ENCODE data around the gene GULP1.
"Not testable (repeated sequence)": the region's sequence is repeated elsewhere in the genome, so short reads cannot be mapped to it uniquely, and the experiment has no call there.

The GULP1 gene

DNA sequence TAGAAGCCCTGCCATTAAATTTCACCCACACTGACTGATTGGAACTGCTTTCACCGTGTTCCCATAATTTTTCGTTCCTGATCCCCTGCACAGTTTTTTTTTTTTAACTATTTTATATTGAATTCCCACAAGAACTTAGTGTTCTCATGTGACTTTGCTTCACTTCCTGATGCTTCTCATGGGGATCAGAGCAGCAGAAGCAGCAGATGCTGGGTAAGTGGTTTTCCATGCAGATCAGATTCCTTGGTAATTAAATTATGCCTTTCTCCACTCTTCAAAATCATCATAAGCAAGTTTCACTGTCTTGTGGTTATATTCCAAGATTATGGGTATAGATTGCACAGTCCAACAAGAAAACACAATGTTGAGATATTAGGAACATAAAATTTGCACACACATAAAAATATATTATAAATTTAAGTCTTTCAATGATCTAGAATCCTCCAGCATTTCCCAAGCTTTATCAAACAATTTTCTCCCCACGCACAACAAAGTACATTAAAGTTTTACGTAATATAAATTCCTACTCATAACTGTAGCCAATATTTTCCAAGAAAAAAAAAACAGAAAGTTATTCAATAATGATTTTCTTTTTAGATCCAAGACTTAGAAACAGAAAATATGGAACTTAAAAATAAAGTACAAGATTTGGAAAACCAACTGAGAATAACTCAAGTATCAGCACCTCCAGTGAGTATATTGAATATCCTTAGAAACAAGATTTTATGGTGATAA lies 277.9 kb downstream of the GULP1 start:
- DNase-seq: no peak

DNA sequence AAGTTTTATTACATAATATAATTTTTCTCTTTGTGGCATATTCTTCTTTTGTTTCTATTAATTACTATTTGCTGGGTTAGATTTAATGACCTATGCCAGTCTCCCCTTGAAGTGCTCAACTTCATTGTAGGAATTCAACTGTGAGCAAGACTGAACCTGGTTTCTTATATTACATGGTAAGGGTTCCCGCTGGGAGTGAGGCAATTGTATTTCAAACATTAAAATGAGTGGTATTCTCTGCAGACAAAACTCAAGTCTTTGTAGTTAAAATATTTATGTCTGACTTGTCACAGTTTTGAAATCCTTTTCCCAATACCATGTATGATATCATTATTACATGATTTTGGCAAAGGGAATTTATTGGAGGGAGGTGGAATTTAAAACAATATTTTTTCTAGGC lies 278.7 kb downstream of the GULP1 start:
- no peak for DNase-seq

DNA sequence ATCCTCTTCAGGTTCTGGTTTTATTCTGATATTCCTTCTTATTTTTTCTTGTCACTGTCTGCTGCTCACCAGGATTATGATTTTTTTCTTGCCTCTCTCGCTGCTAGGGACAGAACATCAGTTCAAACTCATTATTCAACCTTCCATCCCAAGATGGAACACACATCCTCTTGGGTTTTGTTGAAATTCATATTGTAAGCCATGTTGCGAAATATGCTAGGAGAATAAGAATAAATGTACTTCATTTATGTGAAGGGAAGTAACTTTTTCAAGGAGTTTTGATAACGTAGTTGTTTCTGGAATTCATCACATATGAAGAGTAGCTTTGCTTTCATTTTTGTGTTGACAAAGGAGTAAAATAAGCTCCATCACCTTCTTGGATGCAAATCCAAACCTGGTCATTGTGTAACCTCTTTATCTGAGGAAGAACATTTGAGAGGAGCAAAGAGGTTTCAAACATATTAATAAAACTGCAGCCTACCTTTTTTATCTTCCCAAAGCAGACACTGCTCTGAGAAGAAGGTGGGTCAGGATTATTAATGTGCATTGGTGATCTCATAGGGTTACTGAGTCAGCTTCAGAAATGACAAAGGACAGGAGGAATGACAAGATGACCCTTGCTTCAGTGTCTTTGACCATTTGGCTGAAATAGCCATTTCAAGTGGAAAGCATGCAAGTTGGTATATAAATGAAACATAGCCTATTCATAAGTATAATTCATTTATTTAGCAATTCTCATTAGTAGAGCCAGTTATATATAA lies 280.0 kb downstream of the GULP1 start:
- DNase-seq: no peak

DNA sequence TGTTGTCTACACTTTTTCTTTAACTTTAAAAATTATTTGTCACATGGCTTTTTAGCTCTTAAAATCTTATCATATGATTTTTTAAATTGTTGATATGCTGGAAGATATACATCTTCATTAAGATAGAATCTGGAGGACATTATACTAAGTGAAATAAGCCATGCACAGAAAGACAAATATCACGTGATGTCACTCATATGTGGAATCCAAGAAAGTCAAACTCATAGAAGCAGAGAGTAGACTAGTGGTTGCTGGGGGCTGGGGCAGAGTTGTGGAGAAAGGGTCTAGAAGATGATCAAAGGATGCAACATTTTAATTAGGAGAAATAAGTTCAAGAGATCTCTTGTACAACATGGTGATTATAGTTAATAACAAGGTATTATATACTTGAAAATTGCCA lies 280.9 kb downstream of the GULP1 start:
- DNase-seq: no peak

DNA sequence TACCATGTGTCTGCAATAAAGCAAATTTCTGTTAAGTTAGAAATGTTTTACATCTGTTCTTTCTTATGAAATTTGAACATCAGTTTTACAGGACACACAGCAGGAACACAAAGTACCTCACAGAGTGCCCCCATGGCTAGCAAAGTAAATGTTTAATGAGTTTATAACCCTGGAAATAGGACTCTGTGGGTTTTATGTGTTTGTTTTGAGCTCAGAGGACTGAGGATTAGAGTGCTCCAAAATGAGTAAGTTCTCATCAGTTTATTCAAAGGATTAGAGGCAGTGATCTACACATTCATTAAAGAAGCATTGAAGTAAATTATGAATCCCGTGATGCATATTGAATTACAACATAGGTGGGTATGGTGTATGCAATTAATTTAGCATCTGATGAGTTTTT lies 281.8 kb downstream of the GULP1 start:
- DNase-seq: no peak

DNA sequence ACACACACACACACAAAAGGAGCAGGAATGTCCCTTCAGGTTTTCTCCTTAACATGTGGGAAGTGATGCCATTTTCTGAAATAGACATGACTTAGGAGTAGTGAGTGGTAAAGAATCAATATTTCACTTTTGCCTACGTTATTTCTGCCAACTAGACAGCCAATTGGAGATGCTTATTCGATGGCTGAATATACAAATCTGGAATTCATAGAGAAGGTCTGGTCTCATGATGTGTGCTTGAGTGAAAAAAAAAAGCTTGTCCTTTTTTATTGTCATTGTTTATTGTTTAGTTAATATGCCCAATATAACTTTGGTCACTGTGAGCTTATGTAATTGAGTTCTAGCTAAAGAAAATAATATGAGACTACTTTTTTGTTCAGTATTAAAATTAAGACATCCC lies 284.3 kb downstream of the GULP1 start:
- DNase-seq: no peak

DNA sequence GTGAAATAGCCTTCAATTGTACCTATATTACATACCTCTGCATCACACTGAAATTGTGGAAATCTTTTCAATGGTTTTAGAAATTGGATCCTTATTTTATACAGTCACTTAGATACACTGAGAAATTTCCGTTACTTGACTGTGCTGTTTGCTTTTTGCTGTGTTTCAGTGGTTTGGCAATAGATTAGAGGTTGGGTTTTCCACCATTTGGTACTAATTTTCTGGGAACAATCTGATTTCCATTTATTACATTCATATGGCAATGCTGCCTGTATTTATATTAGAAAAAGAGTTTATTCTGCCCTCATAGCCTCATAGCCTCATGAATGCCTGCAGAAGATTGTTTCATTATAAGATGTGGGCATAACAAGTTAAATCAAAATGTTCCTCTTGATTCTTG lies 285.0 kb downstream of the GULP1 start:
- no peak for DNase-seq

DNA sequence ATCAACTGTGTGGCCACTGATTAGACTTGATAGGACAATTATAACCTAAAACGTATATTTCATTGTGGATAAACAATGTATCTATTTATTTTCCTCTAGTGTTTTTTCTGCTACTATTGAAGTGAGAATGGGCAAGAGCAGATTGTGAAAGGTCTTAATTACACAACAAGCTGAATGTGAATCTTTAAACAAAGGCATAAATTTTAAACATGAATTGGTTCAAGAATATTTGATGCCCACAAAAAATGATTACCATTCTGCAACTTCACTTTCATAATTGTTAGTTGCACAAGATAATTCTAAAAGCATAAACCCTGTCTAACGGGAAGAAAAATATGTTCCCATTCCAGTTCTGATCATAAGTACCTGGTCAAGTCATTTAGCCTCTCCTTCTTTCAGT lies 285.6 kb downstream of the GULP1 start:
- no peak for DNase-seq

DNA sequence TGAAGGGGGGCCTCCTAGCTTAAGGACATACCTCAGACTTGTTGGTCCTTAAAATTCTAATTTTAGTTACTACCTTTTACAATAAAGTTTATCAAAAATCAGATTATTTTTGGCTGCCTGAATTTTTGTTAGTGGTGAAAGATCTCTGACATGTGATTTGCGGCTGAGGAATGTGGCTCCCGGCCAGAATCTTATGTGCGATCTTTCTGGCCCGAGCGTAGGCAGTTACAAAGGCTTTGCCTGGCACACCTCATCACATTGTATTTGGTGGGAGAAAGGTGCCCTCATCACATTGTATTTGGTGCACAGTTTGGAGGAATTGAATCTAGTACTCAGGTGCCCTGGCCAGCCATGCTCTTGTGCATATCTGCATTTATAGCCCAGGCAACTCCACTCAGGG lies 289.1 kb downstream of the GULP1 start:
- no peak for DNase-seq

DNA sequence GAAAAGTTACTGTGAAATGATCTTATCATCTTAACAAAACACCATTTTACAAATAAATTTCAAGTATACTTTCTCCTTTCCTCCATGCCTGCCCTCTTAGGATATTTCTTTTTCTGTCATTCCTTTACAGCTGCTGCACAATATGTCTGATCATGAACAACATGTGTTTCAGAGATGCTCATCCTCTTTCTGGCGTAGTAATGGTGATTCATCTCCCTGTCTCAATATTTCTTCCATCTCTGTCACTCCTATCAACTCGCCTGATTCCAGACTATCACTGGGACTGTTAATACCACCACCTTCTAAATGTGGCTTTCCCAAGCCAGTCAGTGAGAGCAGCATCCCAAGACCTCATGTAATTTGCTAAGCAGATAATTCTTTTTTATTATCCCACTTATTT lies 290.5 kb downstream of the GULP1 start:
- no peak for DNase-seq

DNA sequence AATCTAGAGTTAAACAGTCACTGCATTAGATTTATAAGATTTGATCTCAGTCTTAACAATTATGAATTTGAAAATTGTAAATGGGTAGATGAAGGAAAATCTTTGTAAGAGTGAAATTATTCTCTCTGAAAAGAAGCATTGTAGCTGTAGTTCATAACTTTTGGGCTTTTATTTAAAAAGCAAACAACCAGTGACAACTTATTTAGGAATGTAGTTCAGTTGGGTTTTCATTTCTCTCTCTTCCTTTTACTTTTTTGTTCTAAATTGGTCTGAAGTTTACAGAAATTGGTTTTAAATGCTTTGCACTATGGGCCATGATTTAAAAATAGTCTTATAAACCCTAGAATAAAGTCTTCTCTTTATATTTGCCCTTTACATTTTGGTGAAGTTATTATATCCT lies 296.6 kb downstream of the GULP1 start:
- no peak for DNase-seq

DNA sequence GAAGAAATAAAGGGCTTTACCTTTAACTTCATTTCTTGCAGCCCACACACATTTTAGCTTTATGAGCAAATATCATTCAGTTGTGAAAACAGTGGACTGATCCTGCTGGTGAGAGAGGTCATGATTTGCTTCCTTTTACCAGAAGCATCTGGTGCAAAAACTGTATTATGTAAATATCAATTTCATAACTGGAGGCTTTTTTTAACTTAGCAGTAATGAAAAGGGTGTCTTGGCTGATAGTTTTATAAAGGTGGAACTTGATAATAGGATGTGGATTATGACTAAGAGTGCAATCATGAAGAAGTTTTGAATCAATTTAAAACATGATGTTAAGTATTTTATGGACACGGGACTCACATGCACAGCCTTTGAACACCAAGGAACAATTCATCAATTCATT lies 304.4 kb downstream of the GULP1 start:
- DNase-seq: no peak

DNA sequence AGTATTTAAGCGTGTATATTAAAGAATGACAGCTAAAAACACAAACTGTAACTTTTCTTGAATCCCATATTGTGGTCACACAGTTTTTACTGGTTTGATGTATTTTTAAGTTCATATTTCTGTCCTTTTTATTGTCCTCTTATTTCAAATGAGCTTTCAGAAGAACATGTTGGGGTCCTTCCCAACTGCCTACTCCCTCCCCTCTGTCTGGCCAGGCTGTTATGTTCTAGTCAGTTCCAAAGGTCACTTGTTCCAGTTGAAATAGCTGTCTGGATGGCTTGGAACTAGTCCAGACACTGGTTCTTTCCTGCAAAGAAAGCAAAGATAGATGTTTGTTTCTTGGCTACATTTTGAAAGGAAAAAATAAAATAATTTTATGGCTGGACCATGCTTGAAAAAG lies 306.9 kb downstream of the GULP1 start:
- no peak for DNase-seq

DNA sequence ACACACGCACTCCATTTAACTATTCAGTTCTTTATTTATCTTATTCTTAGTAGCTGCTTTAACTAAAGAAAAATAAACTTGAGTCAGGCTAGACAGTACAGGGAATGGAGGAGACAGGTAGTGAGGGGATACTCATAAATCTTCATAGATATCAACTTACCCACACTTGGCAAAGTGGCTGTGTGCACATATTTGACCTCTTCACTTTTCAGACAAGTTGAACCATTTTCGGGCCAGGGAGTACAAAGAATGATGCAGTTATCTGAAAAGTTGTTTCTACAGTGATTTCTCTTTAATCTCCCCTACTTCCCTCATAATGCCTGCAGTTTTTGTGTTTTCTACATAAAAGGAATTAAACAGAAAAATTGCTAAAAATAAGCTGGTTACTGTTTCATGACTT lies 307.5 kb downstream of the GULP1 start:
- no peak for DNase-seq

DNA sequence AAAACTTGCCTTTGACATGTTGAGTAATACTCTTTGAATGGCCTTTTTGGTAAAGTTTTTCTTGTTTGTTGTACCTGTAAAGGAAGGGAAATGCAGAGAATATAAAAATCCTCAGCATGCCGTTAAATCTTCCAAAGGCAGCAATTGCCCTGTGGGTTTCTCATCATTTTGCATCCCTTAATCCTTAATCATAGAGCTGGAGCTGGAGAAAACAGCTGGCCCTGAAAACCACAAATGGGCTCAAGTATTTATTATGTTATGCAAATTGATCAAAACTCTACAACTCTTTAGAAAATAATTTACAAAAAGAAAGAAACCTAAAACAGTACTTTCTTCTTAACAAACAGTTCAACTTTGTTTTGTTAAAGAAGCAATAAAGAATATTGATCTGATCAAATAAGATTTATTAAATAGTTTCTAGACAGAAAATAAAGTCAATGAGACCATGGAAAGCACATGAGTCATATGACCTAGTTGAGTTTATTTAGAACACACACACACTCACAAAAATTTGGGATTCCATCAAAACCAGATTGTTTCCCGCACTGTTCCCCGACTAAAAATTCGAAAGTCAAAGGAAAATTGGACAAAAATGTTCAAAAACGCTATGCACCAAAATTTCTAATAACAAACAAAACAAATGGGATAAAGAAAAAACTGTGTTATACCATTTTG lies 309.0 kb downstream of the GULP1 start:
- DNase-seq: no peak

DNA sequence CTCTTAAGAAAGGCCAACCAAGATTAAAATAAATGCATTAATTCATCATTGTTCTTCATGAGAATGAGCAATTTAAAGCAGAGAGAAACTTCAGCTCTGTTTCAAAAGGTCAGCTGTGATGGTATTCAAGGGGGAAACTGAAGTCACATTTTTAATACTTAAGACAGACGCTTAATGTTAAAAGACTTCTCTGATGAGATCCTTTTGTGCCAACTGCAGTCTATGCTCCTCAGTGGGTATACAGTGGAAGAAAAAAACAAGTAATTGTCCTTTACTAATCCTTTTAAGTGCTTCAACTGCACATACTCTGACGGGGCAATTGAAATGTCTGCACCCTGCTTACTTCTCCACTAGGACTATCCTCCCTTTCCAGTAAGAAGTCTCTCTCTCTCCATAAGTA lies 309.7 kb downstream of the GULP1 start:
- no peak for DNase-seq

DNA sequence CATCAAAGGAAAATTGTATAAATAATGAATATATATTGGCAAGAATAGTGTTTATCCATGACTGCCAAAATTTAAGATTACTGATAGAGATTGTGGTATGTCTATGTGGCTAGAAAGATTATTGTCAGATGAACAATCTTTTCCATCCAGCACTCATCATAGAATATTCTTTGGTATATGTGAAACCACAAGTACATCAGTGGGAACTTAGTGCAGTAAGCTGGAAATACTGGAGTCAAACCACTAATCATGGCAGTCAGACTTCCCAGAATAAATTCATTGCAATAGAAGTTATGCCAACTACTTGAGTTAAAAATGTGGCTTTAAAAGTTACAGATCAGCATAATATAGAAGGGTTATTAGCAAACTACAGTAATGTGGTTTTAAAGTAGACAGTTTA lies 310.3 kb downstream of the GULP1 start:
- DNase-seq: no peak

DNA sequence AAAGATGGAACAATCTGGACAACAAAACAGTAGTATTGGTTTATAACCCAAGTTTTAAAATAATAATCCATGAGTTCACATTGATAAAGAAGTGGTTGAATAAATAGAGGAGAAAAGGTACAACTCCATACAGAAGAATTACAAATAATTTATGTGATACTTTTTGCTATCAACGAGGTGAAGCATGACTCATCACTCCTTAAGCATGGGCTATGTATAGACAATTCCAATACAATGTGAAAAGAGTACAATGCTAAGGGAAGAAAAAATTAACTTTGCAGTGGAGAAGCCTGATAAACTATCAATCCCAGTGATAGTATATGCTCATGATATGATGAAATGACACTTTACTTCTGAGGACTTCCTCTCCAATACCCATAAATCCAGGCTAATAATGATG lies 312.9 kb downstream of the GULP1 start:
- DNase-seq: no peak

DNA sequence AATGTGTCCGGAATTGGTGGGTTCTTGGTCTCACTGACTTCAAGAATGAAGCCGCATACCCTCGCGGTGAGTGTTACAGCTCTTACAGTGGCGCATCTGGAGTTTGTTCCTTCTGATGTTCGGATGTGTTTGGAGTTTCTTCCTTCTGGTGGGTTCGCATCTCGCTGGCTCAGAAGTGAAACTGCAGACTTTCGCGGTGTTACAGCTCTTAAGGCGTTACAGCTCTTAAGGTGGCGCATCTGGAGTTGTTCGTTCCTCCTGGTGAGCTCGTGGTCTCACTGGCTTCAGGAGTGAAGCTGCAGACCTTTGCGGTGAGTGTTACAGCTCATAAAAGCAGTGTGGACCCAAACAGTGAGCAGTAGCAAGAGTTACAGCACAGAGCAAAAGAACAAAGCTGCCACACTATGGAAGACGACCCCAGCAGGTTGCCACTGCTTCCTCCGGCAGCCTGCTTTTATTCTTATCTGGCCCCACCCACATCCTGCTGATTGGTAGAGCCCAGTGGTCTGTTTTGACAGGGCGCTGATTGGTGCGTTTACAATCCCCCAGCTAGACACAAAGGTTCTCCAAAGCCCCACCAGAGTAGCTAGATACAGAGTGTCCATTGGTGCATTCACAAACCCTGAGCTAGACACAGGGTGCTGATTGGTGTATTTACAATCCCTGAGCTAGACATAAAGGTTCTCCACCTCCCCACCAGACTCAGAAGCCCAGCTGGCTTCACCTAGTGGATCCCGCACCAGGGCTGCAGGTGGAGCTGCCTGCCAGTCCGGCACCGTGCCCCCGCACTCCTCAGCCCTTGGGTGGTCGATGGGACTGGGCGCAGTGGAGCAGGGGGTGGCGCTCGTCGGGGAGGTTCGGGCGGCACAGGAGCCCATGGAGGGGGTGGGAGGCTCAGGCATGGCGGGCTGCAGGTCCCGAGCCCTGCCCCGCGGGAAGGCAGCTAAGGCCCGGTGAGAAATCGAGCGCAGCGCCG lies 314.2 kb downstream of the GULP1 start:
- not testable (repeated sequence) for DNase-seq

DNA sequence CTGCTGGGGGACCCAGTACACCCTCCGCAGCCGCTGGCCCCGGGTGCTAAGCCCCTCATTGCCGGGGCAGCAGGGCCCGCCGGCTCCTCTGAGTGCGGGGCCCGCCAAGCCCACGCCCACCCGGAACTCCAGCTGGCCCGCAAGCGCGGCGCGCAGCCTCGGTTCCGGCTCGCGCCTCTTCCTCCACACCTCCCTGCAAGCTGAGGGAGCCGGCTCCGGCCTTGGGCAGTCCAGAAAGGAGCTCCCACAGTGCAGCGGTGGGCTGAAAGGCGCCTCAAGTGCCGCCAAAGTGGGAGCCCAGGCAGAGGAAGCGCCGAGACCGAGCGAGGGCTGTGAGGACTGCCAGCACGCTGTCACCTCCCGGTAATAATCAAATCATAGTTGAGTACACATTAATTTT lies 314.9 kb downstream of the GULP1 start:
- DNase-seq: not testable (repeated sequence)

DNA sequence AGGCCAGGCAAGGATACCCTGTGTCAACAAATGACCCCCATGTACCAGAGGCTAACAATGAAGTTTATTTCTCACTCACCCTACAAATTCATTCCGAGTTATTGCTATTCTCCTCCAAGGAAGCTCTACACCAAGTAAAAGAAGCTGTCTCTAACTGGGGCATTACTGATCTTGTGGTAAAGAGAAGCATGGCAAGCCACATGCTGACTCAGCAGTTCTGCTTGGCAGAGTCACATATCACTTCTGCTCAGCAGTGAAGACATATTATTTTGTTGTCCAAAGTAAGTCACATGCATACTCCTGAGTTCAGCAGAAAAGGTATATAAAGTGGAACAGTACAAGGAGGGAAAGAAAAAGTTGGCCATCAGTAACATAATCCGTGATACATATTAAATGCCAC lies 315.8 kb downstream of the GULP1 start:
- no peak for DNase-seq

DNA sequence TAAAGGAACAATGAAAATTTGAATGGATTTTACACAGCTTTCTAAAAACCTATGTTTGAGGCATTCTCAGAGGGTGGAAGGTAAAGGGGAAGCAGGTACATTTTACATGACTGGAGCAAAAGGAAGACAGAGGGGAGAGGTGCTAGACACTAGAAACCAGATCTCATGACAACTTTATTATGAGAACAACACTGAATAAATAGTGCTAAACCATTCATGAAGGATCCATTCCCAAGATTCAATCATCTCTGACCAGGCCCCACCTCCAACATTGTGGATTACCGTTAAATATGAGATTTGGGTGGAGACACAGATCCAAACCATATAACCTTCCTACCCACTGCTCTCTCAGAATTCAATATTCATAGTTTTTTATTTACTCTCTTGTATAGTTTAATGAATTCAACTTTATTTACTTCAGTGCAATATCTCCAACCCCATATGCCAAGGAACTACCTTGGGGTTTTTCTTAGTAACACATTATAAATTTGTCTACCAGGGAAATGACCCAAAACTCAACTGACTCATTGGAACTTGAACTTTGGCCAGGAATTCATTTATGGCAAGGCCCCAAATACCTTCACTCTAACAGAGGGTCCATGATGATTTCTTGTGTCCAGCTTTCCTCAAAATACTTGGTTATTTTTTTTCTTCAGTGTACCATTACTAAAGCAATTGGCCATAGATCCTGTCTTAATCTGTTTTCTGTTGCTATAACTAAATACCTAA lies 317.8 kb downstream of the GULP1 start:
- DNase-seq: no peak

All from stimulated activated CD4-positive, alpha-beta T cell treated with anti-CD3 and anti-CD28 coated beads, Interleukin-2, amount 100 ng/mL, for 48 hours (primary cell).